ENCODE data around the gene SAMSN1. TPM values are rescaled to one million over a fixed set of nuclear protein-coding genes. Genes with fewer than 3 reads are reported as not detected.

SAMSN1 gene
- total RNA-seq, 4 donors from 2014 or later, result 0.82 to 1.4 (median 1.4) TPM; not detected in 1

DNA sequence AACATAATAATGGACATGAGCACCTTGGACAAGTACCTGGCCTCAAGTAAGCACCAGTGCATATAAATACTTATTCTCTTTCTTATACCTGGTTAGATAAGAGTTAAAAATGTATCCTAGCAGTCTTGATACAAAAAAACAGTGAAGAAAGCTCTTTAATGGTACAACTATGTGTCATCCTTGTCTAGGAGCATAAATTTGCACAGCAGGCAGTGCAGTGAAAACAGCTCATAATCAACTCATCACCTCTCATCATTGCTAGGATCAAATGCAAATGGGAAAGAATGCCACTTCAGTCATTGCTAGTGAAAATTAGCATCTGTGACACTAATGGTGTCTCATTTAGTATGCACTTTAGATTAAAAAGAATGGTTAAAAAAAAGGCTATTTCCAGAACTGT, 7.6 kb downstream of the SAMSN1 start:
- Histone ChIP-seq H3K27ac (no peak overlapping the region), H3K36me3 (no peaks in the 10 kb centered on the region), H3K9me3 (no peaks in the 10 kb centered on the region), H3K4me3 (no peak overlapping the region), H3K4me1 (no peaks in the 10 kb centered on the region), H3K27me3 (no peaks in the 10 kb centered on the region)
- intact Hi-C loops (cut with DNase I; ENCODE audit: low total_unique reads) (no loop called here), in situ Hi-C loops (cut with MboI; ENCODE audit: low sequenced_read_pairs in 4 of 4) (no loop called here)
- ATAC-seq, result no peak
- no peak for DNase-seq
- no peak for TF ChIP-seq POLR2A (IDR thresholded peaks at IDR 0.05)
- TF ChIP-seq, protein P1, sequence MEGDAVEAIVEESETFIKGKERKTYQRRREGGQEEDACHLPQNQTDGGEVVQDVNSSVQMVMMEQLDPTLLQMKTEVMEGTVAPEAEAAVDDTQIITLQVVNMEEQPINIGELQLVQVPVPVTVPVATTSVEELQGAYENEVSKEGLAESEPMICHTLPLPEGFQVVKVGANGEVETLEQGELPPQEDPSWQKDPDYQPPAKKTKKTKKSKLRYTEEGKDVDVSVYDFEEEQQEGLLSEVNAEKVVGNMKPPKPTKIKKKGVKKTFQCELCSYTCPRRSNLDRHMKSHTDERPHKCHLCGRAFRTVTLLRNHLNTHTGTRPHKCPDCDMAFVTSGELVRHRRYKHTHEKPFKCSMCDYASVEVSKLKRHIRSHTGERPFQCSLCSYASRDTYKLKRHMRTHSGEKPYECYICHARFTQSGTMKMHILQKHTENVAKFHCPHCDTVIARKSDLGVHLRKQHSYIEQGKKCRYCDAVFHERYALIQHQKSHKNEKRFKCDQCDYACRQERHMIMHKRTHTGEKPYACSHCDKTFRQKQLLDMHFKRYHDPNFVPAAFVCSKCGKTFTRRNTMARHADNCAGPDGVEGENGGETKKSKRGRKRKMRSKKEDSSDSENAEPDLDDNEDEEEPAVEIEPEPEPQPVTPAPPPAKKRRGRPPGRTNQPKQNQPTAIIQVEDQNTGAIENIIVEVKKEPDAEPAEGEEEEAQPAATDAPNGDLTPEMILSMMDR (IDR thresholded peaks at IDR 0.05 in 4 of 5, conservative IDR thresholded peaks at IDR 0.05 in 1 of 5), result no peak

DNA sequence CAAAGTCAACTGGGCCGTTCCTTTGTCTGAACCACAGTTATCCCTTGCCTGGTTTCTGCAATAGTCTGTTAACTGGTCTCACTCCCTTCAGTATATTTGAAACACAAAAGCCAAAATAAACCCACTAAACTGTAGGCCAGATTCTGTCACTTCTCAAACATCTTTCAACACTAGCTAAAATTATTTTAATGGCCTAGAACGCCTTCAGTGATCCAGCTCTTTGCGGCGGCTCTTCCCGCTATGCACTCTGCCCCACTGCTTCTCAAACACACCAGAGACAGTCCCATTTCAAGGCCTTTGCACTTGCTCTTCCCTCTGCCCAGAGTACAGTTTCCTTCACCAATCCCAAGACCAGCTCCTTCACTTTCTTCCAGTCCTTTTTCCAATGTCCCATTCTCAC, 9.2 kb downstream of the SAMSN1 start:
- TF ChIP-seq POLR2A (IDR thresholded peaks at IDR 0.05), result no peak
- TF ChIP-seq, protein P1 (IDR thresholded peaks at IDR 0.05 in 4 of 5, conservative IDR thresholded peaks at IDR 0.05 in 1 of 5), result no peak
- DNase-seq (no peak), ATAC-seq (no peak)
- intact Hi-C loops (cut with DNase I; ENCODE audit: low total_unique reads) (no loop called here), in situ Hi-C loops (cut with MboI; ENCODE audit: low sequenced_read_pairs in 4 of 4) (no loop called here)
- no peaks in the 10 kb centered on the region for H3K27me3 ChIP-seq
- H3K4me1 ChIP-seq, result no peaks in the 10 kb centered on the region
- no peak overlapping the region for H3K4me3 ChIP-seq
- H3K27ac ChIP-seq, result no peak overlapping the region
- no peaks in the 10 kb centered on the region for H3K36me3 ChIP-seq
- no peaks in the 10 kb centered on the region for H3K9me3 ChIP-seq

DNA sequence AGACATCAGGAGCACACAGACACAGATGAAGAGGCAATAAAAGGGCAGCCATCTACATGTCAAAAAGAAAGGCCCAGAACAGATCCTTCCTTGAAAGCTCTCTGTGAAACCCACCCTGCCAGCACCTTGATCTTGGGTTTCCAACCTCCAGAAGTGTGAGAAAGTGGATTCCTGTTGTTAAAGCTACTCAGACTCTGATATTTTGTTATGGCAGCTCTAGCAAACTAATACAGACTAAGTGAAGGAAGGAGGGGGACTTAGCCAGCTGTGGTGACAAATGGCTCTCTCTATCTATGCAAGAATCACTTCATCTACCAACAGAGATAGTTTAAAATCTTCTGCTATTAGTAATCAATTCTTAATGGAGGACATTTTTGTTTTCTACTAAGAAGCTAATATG, 10.4 kb downstream of the SAMSN1 start:
- in situ Hi-C loops (cut with MboI; ENCODE audit: low sequenced_read_pairs in 4 of 4) (no loop called here), intact Hi-C loops (cut with DNase I; ENCODE audit: low total_unique reads) (no loop called here)
- Histone ChIP-seq H3K4me1 (no peaks in the 10 kb centered on the region), H3K27me3 (no peaks in the 10 kb centered on the region), H3K4me3 (no peak overlapping the region), H3K27ac (no peak overlapping the region), H3K36me3 (no peaks in the 10 kb centered on the region), H3K9me3 (no peaks in the 10 kb centered on the region)
- DNase-seq (no peak), ATAC-seq (no peak)
- no peak for TF ChIP-seq POLR2A (IDR thresholded peaks at IDR 0.05)
- TF ChIP-seq, protein P1 (IDR thresholded peaks at IDR 0.05 in 4 of 5, conservative IDR thresholded peaks at IDR 0.05 in 1 of 5), result no peak

DNA sequence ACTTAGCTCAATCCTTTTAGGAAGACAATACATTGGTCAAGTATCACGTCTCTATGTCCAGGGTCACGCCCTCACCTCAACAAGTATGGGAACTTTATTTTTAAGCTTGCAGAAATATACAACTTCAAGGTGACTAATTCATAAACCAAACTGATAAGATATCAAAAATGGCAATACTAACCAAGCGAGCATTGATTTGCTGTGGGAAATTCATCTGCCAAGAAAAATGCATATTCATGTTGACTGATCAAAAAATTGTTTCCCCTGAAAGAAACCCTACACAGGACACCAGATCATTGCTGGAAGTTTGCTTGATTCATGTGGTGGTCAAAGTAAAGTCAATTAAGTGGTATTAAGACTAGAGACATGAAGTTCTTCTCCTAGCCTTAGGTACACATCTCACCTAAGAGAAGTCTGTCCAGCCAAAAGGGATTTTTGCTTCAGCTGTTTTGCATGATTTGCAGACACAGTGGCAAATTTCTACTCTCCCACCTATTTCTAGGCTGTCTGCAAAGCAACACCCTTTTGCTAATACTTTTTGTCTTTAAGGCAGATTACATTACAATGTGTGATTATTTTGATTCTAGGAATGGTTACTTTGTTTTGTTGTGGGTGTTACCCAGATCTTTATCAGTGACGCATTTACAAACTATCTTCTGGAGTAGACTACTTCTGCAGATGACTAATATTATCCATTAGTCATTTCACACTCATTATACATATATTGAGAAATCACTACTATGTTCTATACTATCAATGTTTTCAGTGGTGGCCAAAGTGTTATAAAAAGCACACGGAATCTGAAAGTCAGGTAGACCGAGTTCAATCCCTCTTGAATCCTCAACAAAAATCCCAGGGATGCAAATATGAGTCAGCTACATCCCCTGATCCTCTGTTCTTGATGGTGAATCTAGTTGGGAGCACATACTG, 12.4 kb downstream of the SAMSN1 start:
- TF ChIP-seq, protein P1 (IDR thresholded peaks at IDR 0.05 in 4 of 5, conservative IDR thresholded peaks at IDR 0.05 in 1 of 5), result no peak
- no peak for TF ChIP-seq POLR2A (IDR thresholded peaks at IDR 0.05)
- H3K27me3 ChIP-seq, result no peaks in the 10 kb centered on the region
- no peak overlapping the region for H3K27ac ChIP-seq
- in situ Hi-C loops (cut with MboI; ENCODE audit: low sequenced_read_pairs in 4 of 4), result no loop called here
- peak in 1 of 2 donors; percentile 24 for ATAC-seq
- H3K36me3 ChIP-seq, result no peaks in the 10 kb centered on the region
- H3K4me1 ChIP-seq, result no peaks in the 10 kb centered on the region
- no peaks in the 10 kb centered on the region for H3K9me3 ChIP-seq
- no peak for DNase-seq
- no peak overlapping the region for H3K4me3 ChIP-seq
- intact Hi-C loops (cut with DNase I; ENCODE audit: low total_unique reads), result no loop called here
